Putamen (tissue), 1 donor: ENCODE measurements around the gene TRIP13.
"Not testable (repeated sequence)": the region's sequence is repeated elsewhere in the genome, so short reads cannot be mapped to it uniquely, and the experiment has no call there.

Experiments
- DNase-seq: peaks from one replicate; pipeline ENCODE4 v3.0.0-alpha.2; 2016; ENCODE audit warnings: low spot score

TRIP13 gene, protein sequence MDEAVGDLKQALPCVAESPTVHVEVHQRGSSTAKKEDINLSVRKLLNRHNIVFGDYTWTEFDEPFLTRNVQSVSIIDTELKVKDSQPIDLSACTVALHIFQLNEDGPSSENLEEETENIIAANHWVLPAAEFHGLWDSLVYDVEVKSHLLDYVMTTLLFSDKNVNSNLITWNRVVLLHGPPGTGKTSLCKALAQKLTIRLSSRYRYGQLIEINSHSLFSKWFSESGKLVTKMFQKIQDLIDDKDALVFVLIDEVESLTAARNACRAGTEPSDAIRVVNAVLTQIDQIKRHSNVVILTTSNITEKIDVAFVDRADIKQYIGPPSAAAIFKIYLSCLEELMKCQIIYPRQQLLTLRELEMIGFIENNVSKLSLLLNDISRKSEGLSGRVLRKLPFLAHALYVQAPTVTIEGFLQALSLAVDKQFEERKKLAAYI

DNA sequence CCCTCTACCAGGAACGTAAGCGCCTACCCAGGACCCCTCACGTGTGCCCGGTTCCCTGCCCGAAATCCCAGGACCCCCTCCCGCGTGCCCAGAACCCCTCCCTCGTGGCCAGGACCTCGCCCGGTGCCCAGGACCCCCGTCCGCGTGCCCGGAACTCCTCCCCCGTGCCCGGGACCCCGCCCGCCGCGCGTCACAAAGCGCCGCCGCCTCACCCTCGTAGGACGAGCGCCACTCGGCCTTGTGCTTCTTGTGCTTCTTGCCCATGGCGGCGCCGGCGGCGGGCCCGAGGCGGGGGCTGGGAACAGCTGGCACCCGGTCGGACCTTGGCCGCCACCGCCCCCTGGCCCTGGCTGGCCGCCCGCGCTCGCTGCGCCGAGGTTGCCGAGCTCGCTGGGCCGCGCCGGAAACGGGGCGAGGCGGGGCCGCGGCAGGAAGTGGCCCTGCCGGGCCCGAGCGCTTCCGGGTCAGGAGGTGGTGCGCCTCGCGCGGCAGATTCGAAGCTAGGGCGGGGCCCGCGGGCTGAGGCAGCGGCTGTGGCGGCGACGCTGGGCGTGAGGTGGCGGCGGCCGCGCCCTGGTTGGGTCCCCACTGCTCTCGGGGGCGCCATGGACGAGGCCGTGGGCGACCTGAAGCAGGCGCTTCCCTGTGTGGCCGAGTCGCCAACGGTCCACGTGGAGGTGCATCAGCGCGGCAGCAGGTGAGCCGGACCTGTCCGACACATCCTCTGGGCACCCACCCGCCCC lies at the start of gene TRIP13, which contains the start of gene BRD9:
TRIP13 (plus strand) TSS at position 491 of the 743 bp plus-strand sequence; CDS start at position 606, 115 bp downstream.
BRD9 (minus strand) TSS at position 408 of the 743 bp plus-strand sequence; CDS start at position 264, 144 bp downstream.
- peak; percentile 81 for DNase-seq

DNA sequence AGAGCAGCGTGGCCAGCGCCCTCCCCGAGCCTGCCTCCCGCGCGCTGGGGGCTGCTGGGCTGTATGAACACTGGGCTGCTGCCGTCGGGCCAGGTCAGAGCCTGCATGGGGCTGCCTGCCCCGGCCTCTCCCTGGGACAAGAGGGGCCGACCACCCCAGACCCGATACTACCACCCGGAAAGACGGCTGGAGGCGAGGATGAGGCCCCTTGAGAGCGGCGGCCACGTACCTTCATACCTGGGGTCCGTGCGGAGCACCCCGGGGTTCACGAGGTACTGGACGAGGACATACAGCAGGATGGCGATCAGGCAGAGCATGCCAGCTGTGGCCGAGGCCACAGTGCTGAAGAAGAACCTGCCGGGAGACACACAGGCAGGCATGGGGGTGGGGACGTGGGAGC lies 49.3 kb upstream of the TRIP13 start:
- not testable (repeated sequence) for DNase-seq

DNA sequence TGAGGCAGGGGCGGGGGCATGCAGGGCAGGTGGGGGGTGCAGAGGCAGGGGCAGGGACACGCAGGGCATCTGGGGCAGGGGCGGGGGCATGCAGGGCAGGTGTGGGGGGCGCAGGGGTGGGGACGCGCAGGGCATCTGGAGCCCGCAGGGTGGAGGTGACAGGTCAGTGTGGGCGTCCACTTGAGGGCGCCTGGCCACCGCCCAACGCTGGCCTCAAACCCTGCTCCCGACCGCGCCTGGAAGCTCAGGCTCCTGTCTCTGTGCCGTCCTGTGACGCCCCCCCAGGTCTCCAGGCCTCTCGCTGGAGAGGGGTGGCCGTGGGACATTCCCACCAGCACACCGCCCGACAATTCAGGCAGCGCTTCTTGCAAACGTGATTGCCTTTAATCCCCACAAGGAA lies 48.8 kb upstream of the TRIP13 start:
- DNase-seq, result not testable (repeated sequence)

DNA sequence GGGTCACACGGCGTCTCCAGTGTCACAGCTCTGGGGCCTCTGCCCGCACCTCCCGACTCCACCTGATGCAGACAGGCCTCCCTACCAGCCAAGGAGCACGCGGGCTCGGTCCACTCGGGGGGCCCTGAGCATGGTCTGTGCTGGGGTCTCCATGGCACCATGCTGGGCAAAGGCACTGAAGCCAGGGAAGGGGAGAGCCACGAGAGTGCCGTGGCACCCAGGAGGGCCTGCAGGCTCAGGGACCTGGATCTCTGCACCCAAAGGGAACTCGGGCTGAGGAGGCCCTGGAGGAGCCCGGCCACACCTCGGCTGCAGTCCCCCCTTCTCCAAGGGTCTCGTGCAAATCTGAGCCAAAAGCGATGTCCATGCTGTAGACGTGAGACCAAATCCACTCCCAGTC lies 48.3 kb upstream of the TRIP13 start:
- DNase-seq, result not testable (repeated sequence)

DNA sequence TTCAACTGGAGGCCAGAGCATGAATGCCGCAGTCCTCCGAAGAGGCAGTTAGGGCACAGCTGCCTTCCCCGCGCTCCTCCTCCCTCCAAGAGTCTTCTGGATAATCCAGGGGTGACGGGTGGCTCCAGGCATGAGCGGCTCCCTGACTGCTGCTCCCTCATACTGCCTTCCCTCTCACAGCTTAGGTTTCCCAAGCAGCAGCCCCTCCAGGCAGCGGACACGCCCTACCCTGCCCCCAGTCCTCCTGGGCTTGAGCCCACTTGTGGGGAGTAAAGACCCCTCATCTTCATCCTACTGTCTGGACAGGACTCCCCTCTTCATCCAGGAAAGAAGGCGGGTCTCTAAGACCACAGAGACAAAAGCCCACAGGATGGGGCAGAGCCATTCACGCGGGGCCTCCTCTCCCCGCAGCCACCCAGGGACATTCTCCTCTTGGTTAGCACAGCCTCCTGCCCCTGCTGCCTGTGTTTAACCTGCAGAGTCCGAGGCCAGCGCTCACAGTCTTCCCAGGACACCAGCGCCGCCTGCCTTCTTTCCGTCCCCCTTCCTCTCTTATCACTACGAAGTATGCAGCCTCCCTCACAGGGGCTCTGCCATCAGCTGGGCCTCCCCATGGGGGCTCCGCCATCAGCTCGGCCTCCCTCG lies 47.5 kb upstream of the TRIP13 start:
- DNase-seq, result not testable (repeated sequence)

DNA sequence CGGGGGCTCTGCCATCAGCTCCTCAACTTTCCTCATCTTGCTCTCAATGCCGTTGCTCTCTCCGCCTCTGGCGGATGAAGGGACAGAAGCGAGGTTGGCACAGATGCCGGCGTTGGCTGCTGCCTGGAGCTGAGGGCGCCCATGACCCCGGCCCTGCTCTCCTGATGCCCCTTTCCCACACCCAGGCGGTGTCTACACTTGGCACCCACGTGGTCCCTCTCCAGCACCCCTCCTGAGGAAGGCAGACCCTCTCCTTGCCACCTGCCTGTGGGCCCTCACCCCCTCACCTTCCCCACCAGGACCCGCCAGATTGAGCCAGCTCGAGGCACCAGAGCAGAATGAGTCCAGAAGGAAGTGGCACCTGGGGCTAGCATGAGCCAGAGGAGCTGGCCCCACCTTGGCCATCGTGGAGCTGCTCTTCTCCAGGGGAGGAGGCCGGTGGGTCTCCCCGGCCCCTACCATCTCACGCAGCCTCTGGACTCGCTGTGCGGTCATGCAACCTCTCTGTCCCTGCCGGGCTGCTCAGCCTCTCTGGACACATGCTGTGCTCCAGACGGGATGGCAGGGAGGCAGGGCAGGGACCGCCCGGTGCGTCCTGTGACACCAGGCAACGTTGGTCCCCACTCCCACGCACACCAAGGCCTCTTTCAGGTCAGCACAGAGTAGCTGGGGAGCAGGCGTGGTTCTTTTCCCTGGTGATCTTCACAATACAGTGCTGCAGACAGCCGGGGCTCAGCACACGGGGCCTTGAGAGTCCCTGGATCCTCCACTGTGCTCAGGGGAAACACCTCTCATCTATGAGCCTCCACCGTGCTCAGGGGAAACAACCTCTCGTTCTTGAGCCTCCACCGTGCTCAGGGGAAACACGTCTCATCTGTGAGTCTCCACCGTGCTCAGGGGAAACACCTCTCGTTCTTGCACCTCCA lies 46.7 kb upstream of the TRIP13 start:
- not testable (repeated sequence) for DNase-seq

DNA sequence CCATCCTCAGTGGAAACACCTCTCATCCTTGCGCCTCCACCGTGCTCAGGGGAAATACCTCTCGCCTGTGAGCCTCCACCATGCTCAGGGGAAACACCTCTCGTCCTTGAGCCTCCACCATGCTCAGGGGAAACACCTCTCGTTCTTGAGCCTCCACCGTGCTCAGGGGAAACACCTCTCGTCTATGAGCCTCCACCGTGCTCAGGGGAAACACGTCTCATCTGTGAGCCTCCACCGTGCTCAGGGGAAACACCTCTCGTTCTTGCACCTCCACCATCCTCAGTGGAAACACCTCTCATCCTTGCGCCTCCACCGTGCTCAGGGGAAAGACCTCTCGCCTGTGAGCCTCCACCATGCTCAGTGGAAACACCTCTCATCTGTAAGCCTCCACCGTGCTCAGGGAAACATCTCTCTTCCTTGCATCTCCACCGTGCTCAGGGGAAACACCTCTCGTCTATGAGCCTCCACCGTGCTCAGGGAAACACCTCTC lies 46.0 kb upstream of the TRIP13 start:
- DNase-seq, result not testable (repeated sequence)

DNA sequence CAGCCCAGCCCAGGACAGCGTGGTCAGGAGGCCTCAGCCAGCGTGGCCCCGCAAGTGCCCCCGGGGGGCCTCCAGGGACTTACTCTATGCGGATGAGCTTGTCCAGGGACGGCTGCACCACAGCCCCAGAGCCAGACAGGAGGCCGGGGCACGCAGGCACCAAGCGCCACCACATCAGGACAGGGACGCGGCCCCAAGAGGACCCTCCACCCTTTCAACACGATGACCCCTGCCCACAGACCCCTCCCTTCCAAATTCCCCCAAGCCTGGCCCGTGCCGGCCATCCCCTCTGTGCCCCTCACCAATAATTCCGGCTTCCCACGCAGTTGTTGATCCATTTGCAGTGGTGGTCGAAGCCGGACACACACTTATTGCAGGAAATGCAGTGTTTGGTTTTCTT lies 45.5 kb upstream of the TRIP13 start:
- DNase-seq, result not testable (repeated sequence)

DNA sequence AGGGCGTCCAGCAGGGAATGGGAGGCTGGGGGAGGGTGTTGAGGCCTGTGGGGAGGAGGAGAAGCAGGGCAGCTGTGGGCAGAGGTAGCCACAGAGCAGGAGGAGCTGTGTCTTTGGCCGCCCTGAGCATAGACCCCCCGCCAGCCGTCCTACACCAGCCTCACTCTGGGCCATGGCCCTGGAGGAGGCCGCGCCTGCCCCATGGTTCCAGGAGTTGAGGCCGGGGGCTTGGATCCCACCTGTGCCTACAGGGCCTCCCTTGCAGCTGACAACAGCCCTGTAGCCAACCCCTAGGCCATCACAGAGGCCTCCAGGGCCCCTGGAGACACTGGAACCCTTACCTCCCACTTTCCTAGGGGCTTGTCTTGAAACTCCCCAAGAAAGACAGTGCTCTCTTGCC lies 44.9 kb upstream of the TRIP13 start:
- not testable (repeated sequence) for DNase-seq

DNA sequence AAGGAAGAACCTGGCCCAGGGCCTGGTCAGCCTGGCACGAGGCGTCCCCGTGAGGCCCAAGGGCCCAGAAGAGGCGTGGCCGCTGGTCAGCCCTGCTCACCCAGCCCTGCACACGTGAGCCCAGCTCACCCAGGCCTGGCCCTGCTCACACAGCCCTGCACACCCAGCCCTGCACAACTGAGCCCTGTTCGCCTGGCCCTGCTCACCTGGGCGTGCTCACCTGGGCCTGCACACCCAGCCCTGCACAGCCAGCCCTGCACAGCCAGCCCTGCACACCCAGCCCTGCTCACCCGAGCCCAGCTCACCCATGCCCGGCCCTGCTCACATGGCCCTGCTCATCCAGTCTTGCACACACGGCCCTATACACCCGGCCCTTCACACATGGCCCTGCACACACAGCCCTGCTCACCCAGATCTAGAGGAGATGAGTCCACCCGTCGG lies 44.0 kb upstream of the TRIP13 start:
- no peak for DNase-seq

DNA sequence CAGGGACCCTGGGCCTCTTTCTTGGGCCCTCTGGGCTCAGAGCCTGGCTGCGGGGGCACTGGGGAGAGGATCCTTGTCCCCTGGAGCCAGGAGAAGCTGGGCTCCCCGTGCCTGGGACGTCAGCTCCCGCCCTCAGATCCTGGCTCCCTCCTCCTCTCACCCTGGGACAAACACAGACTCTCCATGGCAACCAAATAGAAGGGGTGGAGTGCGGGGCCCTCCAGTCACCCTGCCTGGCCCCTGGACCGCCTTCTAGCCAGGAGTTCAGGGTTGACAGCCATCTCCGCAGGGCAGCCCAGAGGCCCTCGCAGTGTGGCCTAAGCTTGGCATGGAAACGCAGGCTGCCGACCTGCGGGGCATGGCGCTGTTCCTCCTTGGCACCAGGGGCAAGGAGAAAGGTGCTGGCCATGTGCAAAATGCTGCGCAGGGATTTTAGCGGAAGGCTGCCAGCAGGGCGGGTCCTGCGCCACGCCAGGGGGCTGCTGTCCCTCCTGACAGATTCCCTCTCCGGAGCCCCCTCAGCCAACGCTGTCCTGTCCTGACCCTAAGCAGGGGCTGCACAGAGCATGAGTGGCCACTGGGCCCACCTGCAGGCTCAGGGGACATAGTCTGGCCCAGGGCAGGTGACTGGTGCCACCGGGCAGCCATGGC lies 42.9 kb upstream of the TRIP13 start:
- DNase-seq, result no peak

DNA sequence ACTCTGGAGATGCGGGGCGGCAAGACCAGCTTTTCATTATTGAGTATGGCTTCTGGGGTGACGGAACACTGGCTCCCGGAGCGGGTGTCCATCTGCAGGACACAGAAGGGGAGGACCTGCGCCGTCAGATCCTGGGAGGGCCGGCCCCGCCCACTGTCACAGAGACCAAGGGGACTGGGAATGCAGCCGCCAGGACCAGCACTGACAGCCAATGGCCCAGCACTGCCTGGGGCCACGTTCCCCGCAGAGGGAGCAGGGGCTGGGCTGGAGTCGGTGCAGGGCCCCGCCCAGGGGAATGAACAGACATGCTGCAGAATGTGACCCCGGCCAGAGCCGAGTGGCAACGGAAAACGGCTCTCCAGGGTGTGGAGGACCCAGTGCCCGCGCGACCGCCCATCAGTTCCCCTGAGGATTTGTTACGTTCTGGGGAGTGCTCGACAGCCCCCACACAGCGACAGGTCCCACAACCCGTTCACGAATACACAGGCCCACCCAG lies 42.1 kb upstream of the TRIP13 start, which contains the start of gene ZDHHC11:
ZDHHC11 (minus strand) TSS at position 476 of the 496 bp plus-strand sequence; CDS start at position 92, 384 bp downstream.
- no peak for DNase-seq

DNA sequence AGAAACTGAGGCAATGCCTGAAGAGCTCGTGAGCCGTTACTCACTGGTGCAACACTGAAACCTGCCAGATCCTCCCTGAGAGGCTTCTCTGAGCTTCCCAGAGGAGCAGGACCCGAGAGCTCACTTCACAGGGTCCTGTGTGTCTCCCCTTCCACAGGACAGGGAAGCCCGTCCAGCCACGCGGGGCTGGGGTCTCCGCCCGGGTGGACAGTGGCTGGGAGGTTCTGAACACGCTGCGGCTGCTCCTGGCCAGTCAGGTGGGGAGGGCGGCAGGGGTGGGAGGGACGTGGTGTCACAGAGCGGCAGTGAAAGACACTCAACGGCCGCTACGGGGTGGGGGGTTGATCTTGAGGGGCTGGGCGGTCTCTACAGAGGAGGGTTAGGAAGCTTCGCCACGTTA lies 41.6 kb upstream of the TRIP13 start:
- DNase-seq, result no peak

DNA sequence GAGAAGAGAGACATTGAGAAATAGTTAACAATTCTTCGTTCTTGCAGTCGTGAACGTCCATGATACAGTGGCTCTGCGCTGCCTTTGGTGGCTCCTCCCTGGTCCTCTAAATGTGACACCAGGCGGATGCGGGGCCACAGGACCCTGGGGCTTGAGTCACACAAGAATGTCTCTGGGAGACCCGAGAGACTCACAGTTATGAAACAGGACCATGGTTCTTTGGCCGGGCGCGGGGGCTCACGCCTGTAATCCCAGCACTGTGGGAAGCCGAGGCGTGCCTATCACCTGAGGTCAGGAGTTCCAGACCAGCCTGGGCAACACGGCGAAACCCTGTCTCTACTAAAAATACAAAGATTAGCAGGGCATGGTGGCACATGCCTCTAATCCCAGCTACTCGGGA lies 41.1 kb upstream of the TRIP13 start:
- DNase-seq, result no peak

DNA sequence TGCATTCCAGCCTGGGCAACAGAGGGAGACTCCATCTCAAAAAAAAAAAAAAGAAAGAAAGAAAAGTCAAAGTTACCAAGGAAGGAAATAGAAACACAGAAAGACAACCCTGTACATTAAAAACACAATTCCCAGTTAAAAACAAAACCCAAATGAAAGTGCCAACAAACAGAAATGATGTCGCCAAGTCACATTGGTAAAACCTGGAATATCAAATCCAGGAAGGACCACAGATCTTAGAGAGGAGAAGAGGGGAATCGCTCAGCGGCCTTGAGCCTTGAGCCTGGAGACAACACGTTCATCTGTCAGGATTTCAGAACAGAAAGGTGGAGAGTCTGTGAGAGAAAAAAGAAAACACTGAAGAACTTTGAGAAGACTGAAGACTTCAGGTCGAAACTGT lies 40.7 kb upstream of the TRIP13 start:
- no peak for DNase-seq

DNA sequence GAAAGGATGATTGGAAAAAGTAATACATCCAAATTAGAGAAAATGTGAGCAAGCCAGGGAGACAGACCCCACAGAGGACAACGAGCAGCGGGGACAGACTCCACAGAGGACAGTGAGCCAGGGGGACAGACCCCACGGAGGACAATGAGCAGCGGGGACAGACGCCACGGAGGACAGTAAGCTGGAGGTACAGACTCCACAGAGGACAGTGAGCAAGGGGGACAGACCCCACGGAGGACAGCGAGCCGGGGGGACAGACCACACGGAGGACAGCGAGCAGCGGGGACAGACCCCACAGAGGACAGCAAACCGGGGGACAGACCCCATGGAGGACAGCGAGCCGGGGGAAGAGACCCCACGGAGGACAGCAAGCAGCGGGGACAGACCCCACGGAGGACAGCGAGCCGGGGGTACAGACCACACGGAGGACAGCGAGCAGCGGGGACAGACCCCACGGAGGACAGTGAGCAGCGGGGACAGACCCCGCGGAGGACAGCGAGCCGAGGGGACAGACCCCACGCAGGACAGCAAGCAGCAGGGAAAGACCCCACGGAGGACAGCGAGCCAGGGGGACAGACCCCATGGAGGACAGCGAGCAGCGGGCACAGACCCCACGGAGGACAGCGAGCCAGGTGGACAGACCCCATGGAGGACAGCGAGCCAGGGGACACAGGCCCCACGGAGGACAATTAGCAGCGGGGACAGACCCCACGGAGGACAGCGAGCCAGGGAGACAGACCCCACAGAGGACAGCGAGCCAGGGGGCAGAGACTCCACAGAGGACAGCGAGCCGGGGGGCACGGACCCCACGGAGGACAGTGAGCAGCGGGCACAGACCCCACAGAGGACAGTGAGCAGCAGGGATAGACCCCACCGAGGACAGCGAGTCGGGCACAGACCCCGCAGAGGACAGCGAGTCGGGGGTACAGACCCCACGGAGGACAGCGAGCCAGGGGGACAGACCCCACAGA lies 40.0 kb upstream of the TRIP13 start:
- DNase-seq, result no peak

DNA sequence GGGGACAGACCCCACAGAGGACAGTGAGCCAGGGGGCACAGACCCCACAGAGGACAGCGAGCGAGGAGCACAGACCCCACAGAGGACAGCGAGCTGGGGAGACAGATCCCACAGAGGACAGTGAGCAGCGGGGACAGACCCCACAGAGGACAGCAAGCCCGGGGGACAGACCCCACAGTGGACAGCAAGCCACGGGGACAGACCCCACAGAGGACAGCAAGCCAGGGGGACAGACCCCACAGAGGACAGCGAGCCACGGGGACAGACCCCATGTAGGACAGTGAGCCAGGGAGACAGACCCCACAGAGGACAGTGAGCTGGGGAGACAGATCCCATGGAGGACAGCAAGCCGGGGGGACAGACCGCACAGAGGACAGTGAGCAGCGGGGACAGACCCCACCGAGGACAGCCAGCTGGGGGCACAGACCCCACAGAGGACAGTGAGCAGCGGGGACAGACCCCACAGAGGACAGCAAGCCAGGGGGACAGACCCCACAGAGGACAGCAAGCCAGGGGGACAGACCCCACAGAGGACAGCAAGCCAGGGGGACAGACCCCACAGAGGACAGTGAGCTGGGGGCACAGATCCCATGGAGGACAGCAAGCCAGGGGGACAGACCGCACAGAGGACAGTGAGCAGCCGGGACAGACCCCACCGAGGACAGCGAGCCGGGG lies 39.1 kb upstream of the TRIP13 start:
- DNase-seq, result not testable (repeated sequence)

DNA sequence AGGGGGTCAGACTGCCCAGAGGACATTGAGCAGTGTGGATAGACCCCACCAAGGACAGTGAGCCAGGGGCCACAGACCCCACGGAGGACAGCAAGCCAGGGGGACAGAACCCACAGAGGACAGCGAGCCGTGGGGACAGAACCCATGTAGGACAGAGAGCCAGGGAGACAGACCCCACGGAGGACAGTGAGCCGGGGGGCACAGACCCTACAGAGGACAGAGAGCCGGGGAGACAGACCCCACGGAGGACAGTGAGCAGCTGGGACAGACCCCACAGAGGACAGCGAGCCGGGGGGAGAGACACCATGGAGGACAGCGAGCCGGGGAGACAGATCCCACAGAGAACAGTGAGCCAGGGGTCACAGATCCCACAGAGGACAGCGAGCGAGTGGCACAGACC lies 38.5 kb upstream of the TRIP13 start:
- no peak for DNase-seq
